Measurements from ENCODE around the gene TEX54. TPM values are rescaled to one million over a fixed set of nuclear protein-coding genes. Genes with fewer than 3 reads are reported as not detected.

The TEX54 gene
- total and polyA plus RNA-seq, 2 donors, result 1.3 TPM; not detected in 1

GRCh38 chr11:62857541-62857982 lies 24.9 kb upstream of the TEX54 start:
- DNase-seq (ENCODE audit: low read depth in 6 of 9, low spot score in 9 of 9), result no peak
- Histone ChIP-seq H3K4me1 (ENCODE audit: control insufficient read depth in 2 of 2, insufficient read depth in 2 of 2, low read length in 2 of 2) (peaks cover 17 to 36% of the 10 kb centered on the region in 2 donors), H3K27me3 (ENCODE audit: control insufficient read depth in 2 of 2, insufficient read depth in 1 of 2, low read length in 1 of 2) (no peaks in the 10 kb centered on the region), H3K27ac (ENCODE audit: low read depth in 1 of 2, low read length in 1 of 2) (no peak overlapping the region), H3K36me3 (ENCODE audit: control insufficient read depth in 2 of 2, insufficient read depth in 2 of 2, low read length in 1 of 2) (peaks cover 14 to 24% of the 10 kb centered on the region in 2 donors), H3K9me3 (ENCODE audit: control insufficient read depth in 2 of 2, insufficient read depth in 1 of 2, low read length in 1 of 2) (no peaks in the 10 kb centered on the region), H3K4me3 (ENCODE audit: low read length in 2 of 2) (peak overlapping the region in 1 of 2 donors; percentile 55)
- WGBS, result 87% methylated on average over 2 of the region's 2 CpGs

- Histone ChIP-seq H3K27me3 (ENCODE audit: control insufficient read depth in 2 of 2, insufficient read depth in 1 of 2, low read length in 1 of 2) (no peaks in the 10 kb centered on the region), H3K9me3 (ENCODE audit: control insufficient read depth in 2 of 2, insufficient read depth in 1 of 2, low read length in 1 of 2) (no peaks in the 10 kb centered on the region), H3K4me1 (ENCODE audit: control insufficient read depth in 2 of 2, insufficient read depth in 2 of 2, low read length in 2 of 2) (peaks cover 17 to 30% of the 10 kb centered on the region in 2 donors), H3K36me3 (ENCODE audit: control insufficient read depth in 2 of 2, insufficient read depth in 2 of 2, low read length in 1 of 2) (peaks cover 25 to 36% of the 10 kb centered on the region in 2 donors), H3K27ac (ENCODE audit: low read depth in 1 of 2, low read length in 1 of 2) (peak overlapping the region; percentile 58 to 79), H3K4me3 (ENCODE audit: low read length in 2 of 2) (peak overlapping the region; percentile 55 to 91)
- 10% methylated on average over 20 of the region's 20 CpGs for WGBS
- no peak for DNase-seq (ENCODE audit: low read depth in 6 of 9, low spot score in 9 of 9)
Measured at GRCh38 chr11:62856333-62856895, 23.8 kb upstream of the TEX54 start.

GRCh38 chr11:62855571-62856332 lies 23.1 kb upstream of the TEX54 start:
- H3K9me3 ChIP-seq (ENCODE audit: control insufficient read depth in 2 of 2, insufficient read depth in 1 of 2, low read length in 1 of 2), result no peaks in the 10 kb centered on the region
- H3K36me3 ChIP-seq (ENCODE audit: control insufficient read depth in 2 of 2, insufficient read depth in 2 of 2, low read length in 1 of 2), result peaks cover 24 to 40% of the 10 kb centered on the region in 2 donors
- DNase-seq (ENCODE audit: low read depth in 6 of 9, low spot score in 9 of 9), result peak; percentile 94 to 99 (median 96)
- no peaks in the 10 kb centered on the region for H3K27me3 ChIP-seq (ENCODE audit: control insufficient read depth in 2 of 2, insufficient read depth in 1 of 2, low read length in 1 of 2)
- under 1% methylated on average over 54 of the region's 54 CpGs for WGBS
- peaks cover 17 to 30% of the 10 kb centered on the region in 2 donors for H3K4me1 ChIP-seq (ENCODE audit: control insufficient read depth in 2 of 2, insufficient read depth in 2 of 2, low read length in 2 of 2)
- peak overlapping the region; percentile 55 to 91 for H3K4me3 ChIP-seq (ENCODE audit: low read length in 2 of 2)
- peak overlapping the region; percentile 84 to 93 for H3K27ac ChIP-seq (ENCODE audit: low read depth in 1 of 2, low read length in 1 of 2)

- DNase-seq (ENCODE audit: low read depth in 6 of 9, low spot score in 9 of 9), result peak in 4 of 9 donors; percentile 19 to 43 (median 32)
- H3K9me3 ChIP-seq (ENCODE audit: control insufficient read depth in 2 of 2, insufficient read depth in 1 of 2, low read length in 1 of 2), result no peaks in the 10 kb centered on the region
- peak overlapping the region; percentile 55 to 91 for H3K4me3 ChIP-seq (ENCODE audit: low read length in 2 of 2)
- peaks cover 25 to 40% of the 10 kb centered on the region in 2 donors for H3K36me3 ChIP-seq (ENCODE audit: control insufficient read depth in 2 of 2, insufficient read depth in 2 of 2, low read length in 1 of 2)
- under 1% methylated on average over 15 of the region's 15 CpGs for WGBS
- peaks cover 17 to 30% of the 10 kb centered on the region in 2 donors for H3K4me1 ChIP-seq (ENCODE audit: control insufficient read depth in 2 of 2, insufficient read depth in 2 of 2, low read length in 2 of 2)
- peak overlapping the region; percentile 84 to 93 for H3K27ac ChIP-seq (ENCODE audit: low read depth in 1 of 2, low read length in 1 of 2)
- no peaks in the 10 kb centered on the region for H3K27me3 ChIP-seq (ENCODE audit: control insufficient read depth in 2 of 2, insufficient read depth in 1 of 2, low read length in 1 of 2)
Measured at GRCh38 chr11:62854825-62855570, 22.4 kb upstream of the TEX54 start.

DNA sequence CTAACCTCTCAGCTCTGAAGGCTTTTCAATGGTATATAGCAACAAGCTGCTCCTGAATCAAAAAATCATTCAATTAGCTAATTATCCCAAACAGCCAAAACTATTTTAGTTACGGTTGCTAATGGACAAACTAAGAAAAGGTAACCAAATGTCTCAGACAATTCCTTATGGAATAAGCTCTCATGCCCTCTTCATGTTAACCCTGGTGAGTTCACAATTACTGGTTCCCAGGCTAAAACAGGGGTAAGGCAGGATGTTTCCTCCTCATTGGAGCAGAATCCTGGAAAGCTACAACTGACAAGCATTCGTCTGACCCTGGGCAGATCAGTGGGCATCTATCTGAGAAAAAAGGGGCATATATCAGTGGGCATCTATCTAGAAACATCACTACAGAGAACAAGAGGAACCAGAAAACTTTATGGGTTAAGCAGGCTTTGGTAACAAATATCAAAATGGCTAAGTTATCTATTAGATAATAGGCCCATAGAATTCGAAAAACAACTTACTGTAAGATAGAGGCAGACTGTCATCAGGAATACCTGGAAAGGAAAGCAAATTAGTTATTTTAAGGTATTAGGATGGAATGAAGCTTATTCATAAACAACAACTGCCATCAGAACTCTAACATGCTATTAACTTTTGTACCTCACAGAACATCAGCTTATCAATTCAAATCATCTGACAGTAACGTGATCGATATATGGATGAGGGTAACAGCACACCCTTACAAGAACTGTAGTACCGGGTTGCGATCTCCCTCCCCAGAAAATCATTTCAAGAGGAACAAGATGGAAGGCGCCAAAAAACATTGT lies 21.6 kb upstream of the TEX54 start:
- Histone ChIP-seq H3K27me3 (ENCODE audit: control insufficient read depth in 2 of 2, insufficient read depth in 1 of 2, low read length in 1 of 2) (no peaks in the 10 kb centered on the region), H3K27ac (ENCODE audit: low read depth in 1 of 2, low read length in 1 of 2) (peak overlapping the region in 1 of 2 donors; percentile 84), H3K4me3 (ENCODE audit: low read length in 2 of 2) (peak overlapping the region; percentile 55 to 91), H3K36me3 (ENCODE audit: control insufficient read depth in 2 of 2, insufficient read depth in 2 of 2, low read length in 1 of 2) (peaks cover 27 to 40% of the 10 kb centered on the region in 2 donors), H3K4me1 (ENCODE audit: control insufficient read depth in 2 of 2, insufficient read depth in 2 of 2, low read length in 2 of 2) (peaks cover 17 to 30% of the 10 kb centered on the region in 2 donors), H3K9me3 (ENCODE audit: control insufficient read depth in 2 of 2, insufficient read depth in 1 of 2, low read length in 1 of 2) (no peaks in the 10 kb centered on the region)
- DNase-seq (ENCODE audit: low read depth in 6 of 9, low spot score in 9 of 9), result no peak
- 11% methylated on average over 8 of the region's 8 CpGs for WGBS

GRCh38 chr11:62853279-62853965 lies 20.8 kb upstream of the TEX54 start:
- Histone ChIP-seq H3K9me3 (ENCODE audit: control insufficient read depth in 2 of 2, insufficient read depth in 1 of 2, low read length in 1 of 2) (no peaks in the 10 kb centered on the region), H3K4me3 (ENCODE audit: low read length in 2 of 2) (peak overlapping the region; percentile 55 to 91), H3K4me1 (ENCODE audit: control insufficient read depth in 2 of 2, insufficient read depth in 2 of 2, low read length in 2 of 2) (peaks cover 17 to 30% of the 10 kb centered on the region in 2 donors), H3K27ac (ENCODE audit: low read depth in 1 of 2, low read length in 1 of 2) (peak overlapping the region in 1 of 2 donors; percentile 84), H3K36me3 (ENCODE audit: control insufficient read depth in 2 of 2, insufficient read depth in 2 of 2, low read length in 1 of 2) (peaks cover 27 to 40% of the 10 kb centered on the region in 2 donors), H3K27me3 (ENCODE audit: control insufficient read depth in 2 of 2, insufficient read depth in 1 of 2, low read length in 1 of 2) (no peaks in the 10 kb centered on the region)
- WGBS, result 65% methylated on average over 7 of the region's 7 CpGs
- DNase-seq (ENCODE audit: low read depth in 6 of 9, low spot score in 9 of 9), result no peak

- Histone ChIP-seq H3K4me3 (ENCODE audit: low read length in 2 of 2) (peak overlapping the region in 1 of 2 donors; percentile 55), H3K27ac (ENCODE audit: low read depth in 1 of 2, low read length in 1 of 2) (peak overlapping the region in 1 of 2 donors; percentile 41), H3K27me3 (ENCODE audit: control insufficient read depth in 2 of 2, insufficient read depth in 1 of 2, low read length in 1 of 2) (no peaks in the 10 kb centered on the region), H3K9me3 (ENCODE audit: control insufficient read depth in 2 of 2, insufficient read depth in 1 of 2, low read length in 1 of 2) (no peaks in the 10 kb centered on the region), H3K36me3 (ENCODE audit: control insufficient read depth in 2 of 2, insufficient read depth in 2 of 2, low read length in 1 of 2) (peaks cover 27 to 40% of the 10 kb centered on the region in 2 donors), H3K4me1 (ENCODE audit: control insufficient read depth in 2 of 2, insufficient read depth in 2 of 2, low read length in 2 of 2) (peaks cover 16 to 27% of the 10 kb centered on the region in 2 donors)
- DNase-seq (ENCODE audit: low read depth in 6 of 9, low spot score in 9 of 9), result no peak
Measured at GRCh38 chr11:62852523-62853188, 20.0 kb upstream of the TEX54 start.
